ENCODE measurements around the gene NGB.
"Not testable (repeated sequence)": the region's sequence is repeated elsewhere in the genome, so short reads cannot be mapped to it uniquely, and the experiment has no call there.

NGB gene

GRCh38 chr14:77271113-77271710 is at the start of gene NGB:
Gene NGB (minus strand): TSS chr14:77271206. CDS start chr14:77270937, 269 bp downstream.
- DNase-seq: no peak

GRCh38 chr14:77320238-77320935 is 49.4 kb upstream of the NGB start, which contains the start of gene POMT2:
Gene POMT2 (minus strand): TSS chr14:77320883. CDS start chr14:77320681, 202 bp downstream.
- DNase-seq: peak; percentile 97

- no peak for DNase-seq
Observed at GRCh38 chr14:77319422-77319821, 48.4 kb upstream of the NGB start.

GRCh38 chr14:77318756-77319155 is 47.8 kb upstream of the NGB start:
- not testable (repeated sequence) for DNase-seq

GRCh38 chr14:77318006-77318553 is 47.1 kb upstream of the NGB start:
- DNase-seq: no peak

GRCh38 chr14:77316872-77317301 is 45.9 kb upstream of the NGB start:
- no peak for DNase-seq

GRCh38 chr14:77316195-77316505 is 45.1 kb upstream of the NGB start:
- no peak for DNase-seq

- DNase-seq: no peak
Observed at GRCh38 chr14:77314539-77315457, 43.8 kb upstream of the NGB start.

GRCh38 chr14:77314043-77314442 is 43.0 kb upstream of the NGB start:
- DNase-seq: no peak

- peak; percentile 47 for DNase-seq
Observed at GRCh38 chr14:77313371-77313770, 42.4 kb upstream of the NGB start.

- DNase-seq: no peak
Observed at GRCh38 chr14:77311217-77311616, 40.2 kb upstream of the NGB start.

GRCh38 chr14:77310026-77310425 is 39.0 kb upstream of the NGB start:
- no peak for DNase-seq

GRCh38 chr14:77309131-77309530 is 38.1 kb upstream of the NGB start:
- peak; percentile 59 for DNase-seq

- DNase-seq: no peak
Observed at GRCh38 chr14:77306851-77307496, 36.0 kb upstream of the NGB start.

GRCh38 chr14:77306416-77306815 is 35.4 kb upstream of the NGB start:
- DNase-seq: no peak

- no peak for DNase-seq
Observed at GRCh38 chr14:77305696-77306095, 34.7 kb upstream of the NGB start.

GRCh38 chr14:77303417-77304156 is 32.6 kb upstream of the NGB start:
- DNase-seq: peak; percentile 49

GRCh38 chr14:77302926-77303325 is 31.9 kb upstream of the NGB start:
- no peak for DNase-seq

- peak; percentile 90 for DNase-seq
Observed at GRCh38 chr14:77301103-77301502, 30.1 kb upstream of the NGB start.

GRCh38 chr14:77299771-77300170 is 28.8 kb upstream of the NGB start:
- DNase-seq: no peak

- DNase-seq: no peak
Observed at GRCh38 chr14:77296906-77297305, 25.9 kb upstream of the NGB start.

GRCh38 chr14:77296155-77296554 is 25.1 kb upstream of the NGB start:
- no peak for DNase-seq
